Calu3 (cell line): Measurements from ENCODE around the gene COL6A3. TPM values are rescaled to one million over a fixed set of nuclear protein-coding genes. Genes with fewer than 3 reads are reported as not detected.
A peak's percentile ranks its signal among the peaks of the same experiment; 100 is the strongest.

Experiments used
- BruUV-seq: library from RNA; stranded (reverse); fragments of 400-500 nt; replicated peaks from 2 replicates; lab custom pipeline; 2021; lab: Mats Ljungman, UMichigan
- CTCF ChIA-PET: fragments of 300-600 bp; sonication (Branson Sonifier 250); formaldehyde crosslinking; loops from one replicate; lab custom pipeline; 2022; ENCODE audit warnings: antibody characterized with exemption; lab: Charles Lee
- DNase-seq: peaks from one replicate; pipeline ENCODE4 v3.0.0; 2022
- H3K27ac Mint-ChIP-seq: one replicate; pipeline ENCODE4 v1.8.0; 2022; ENCODE audit warnings: mixed read lengths; ENCODE audit not compliant: unreplicated experiment
- H3K27me3 Mint-ChIP-seq: one replicate; pipeline ENCODE4 v1.8.0; 2022; ENCODE audit warnings: mixed read lengths; ENCODE audit not compliant: unreplicated experiment
- H3K36me3 Mint-ChIP-seq: one replicate; pipeline ENCODE4 v1.8.0; 2022; ENCODE audit warnings: mild to moderate bottlenecking, moderate library complexity, mixed read lengths; ENCODE audit not compliant: insufficient read depth, unreplicated experiment
- H3K4me1 Mint-ChIP-seq: one replicate; pipeline ENCODE4 v1.8.0; 2022; ENCODE audit warnings: mild to moderate bottlenecking, low read depth, mixed read lengths; ENCODE audit not compliant: unreplicated experiment
- H3K4me3 Mint-ChIP-seq: one replicate; pipeline ENCODE4 v1.8.0; 2022; ENCODE audit warnings: mild to moderate bottlenecking, low read depth, moderate library complexity, mixed read lengths; ENCODE audit not compliant: unreplicated experiment
- H3K9me3 Mint-ChIP-seq: one replicate; pipeline ENCODE4 v1.8.0; 2022; ENCODE audit warnings: low read depth, mixed read lengths; ENCODE audit not compliant: unreplicated experiment
- intact Hi-C: fragments of 100-400 bp; cut with micrococcal nuclease; formaldehyde crosslinking; loops from one replicate; pipeline ENCODE4 v1.10.0; 2022; ENCODE audit not compliant: unreplicated experiment
- total RNA-seq: library from RNA; stranded (reverse); gene quantifications from 2 replicates; pipeline ENCODE4 v1.2.3, GENCODE V29; 2022
- TF ChIP-seq, protein P1 (sequence below): fragments of 200-600 bp; IDR thresholded peaks from one replicate; pipeline ENCODE4 v1.8.0; 2022; ENCODE audit warnings: antibody characterized with exemption; ENCODE audit not compliant: unreplicated experiment

The COL6A3 gene
- total RNA-seq, 1 experiment from 2014 or later, result 0.07 TPM

DNA sequence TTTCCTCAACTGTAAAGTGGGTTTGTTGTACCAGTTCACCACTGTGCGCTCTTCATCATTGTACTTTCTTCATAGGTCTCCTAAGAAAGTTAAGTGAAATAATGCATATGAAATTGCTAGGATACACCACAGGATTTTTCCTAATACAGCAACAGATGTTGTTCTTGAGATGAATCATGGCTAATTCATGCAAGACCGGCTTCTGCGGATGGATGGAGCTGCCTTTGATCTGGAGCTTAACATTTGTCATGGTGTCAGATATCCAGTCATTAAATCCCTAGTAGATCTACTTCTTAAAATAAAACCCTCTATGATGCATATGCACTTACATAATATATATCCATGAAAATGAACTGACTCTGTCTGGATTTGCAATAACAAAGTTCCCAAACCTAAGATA, 114.1 kb downstream of the COL6A3 start:
- TF ChIP-seq, protein P1, sequence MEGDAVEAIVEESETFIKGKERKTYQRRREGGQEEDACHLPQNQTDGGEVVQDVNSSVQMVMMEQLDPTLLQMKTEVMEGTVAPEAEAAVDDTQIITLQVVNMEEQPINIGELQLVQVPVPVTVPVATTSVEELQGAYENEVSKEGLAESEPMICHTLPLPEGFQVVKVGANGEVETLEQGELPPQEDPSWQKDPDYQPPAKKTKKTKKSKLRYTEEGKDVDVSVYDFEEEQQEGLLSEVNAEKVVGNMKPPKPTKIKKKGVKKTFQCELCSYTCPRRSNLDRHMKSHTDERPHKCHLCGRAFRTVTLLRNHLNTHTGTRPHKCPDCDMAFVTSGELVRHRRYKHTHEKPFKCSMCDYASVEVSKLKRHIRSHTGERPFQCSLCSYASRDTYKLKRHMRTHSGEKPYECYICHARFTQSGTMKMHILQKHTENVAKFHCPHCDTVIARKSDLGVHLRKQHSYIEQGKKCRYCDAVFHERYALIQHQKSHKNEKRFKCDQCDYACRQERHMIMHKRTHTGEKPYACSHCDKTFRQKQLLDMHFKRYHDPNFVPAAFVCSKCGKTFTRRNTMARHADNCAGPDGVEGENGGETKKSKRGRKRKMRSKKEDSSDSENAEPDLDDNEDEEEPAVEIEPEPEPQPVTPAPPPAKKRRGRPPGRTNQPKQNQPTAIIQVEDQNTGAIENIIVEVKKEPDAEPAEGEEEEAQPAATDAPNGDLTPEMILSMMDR, result no peak
- CTCF ChIA-PET, result no interaction called here
- no peak overlapping the region for H3K4me3 Mint-ChIP-seq
- H3K4me1 Mint-ChIP-seq, result peaks cover 29% of the 10 kb centered on the region
- peaks cover 7% of the 10 kb centered on the region for H3K36me3 Mint-ChIP-seq
- DNase-seq, result no peak
- peaks cover 13% of the 10 kb centered on the region for H3K27me3 Mint-ChIP-seq
- intact Hi-C loops, result no loop called here
- peaks cover 9% of the 10 kb centered on the region for H3K9me3 Mint-ChIP-seq
- no peak overlapping the region for H3K27ac Mint-ChIP-seq
- no TSS peak for BruUV-seq

DNA sequence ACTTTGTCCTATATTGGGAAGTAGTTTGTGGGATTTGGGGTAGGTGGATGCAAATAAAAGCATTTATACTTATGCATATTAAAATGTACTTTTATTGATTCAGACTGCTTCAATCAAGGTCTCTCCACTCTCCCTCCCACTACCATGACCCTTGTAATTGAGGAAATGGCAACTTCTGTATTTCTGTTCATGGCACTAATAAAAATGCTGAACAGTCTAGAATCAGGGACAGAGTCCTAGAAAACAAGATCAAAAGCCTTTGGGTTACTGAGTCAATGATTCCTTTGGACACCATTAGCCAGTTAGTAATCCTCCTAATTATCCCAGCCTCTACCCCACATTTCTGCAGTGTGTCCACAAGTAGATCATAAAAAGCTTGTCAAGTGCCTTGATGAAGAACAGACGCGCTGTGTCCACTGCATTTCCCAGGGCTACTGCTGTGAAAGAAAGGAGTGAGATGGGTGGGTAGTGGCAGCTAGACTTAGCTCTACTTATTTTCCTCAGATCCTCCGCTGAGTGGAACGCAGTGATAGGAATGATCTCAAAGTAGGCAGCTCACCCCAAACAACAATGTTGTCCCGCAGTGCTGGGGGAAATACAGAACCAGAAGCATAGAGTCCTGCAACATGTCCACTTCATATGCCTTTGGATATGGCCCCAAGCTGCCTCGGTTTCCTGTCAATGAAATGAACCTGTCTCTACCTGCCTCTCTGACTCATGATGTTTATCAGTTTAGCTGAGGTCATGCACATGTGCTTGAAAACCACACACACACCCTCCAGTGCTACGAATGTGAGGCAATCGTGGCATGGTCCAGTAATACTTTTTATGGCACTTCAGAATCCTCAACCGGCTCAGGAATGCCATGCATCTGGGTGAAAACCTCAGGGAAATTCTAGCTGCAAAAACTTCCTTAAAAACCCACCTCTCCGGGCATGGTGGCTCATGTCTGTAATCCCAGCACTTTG, 115.5 kb downstream of the COL6A3 start:
- Mint-ChIP-seq H3K4me3 (no peak overlapping the region), H3K27ac (peak overlapping the region; percentile 29), H3K9me3 (peaks cover 6% of the 10 kb centered on the region), H3K36me3 (peaks cover 7% of the 10 kb centered on the region), H3K27me3 (peaks cover 13% of the 10 kb centered on the region), H3K4me1 (peaks cover 32% of the 10 kb centered on the region)
- no TSS peak for BruUV-seq
- CTCF ChIA-PET, result interaction anchor here (1.3 kb wide), 1 partner anchor 71 kb away, joined by 3 read pairs; no protein-coding TSS in a partner anchor
- TF ChIP-seq, protein P1, result no peak
- peak; percentile 71 for DNase-seq
- intact Hi-C loops, result no loop called here

GRCh38 chr2:237297421-237298150, 116.4 kb downstream of the COL6A3 start:
- Mint-ChIP-seq H3K27ac (no peak overlapping the region), H3K4me3 (no peak overlapping the region), H3K27me3 (peaks cover 13% of the 10 kb centered on the region), H3K4me1 (peaks cover 32% of the 10 kb centered on the region), H3K36me3 (peaks cover 7% of the 10 kb centered on the region), H3K9me3 (peaks cover 2% of the 10 kb centered on the region)
- TF ChIP-seq, protein P1, result no peak
- no peak for DNase-seq
- BruUV-seq, result no TSS peak
- intact Hi-C loops, result no loop called here
- CTCF ChIA-PET, result interaction anchor here (1.3 kb wide), 1 partner anchor 70 kb away, joined by 3 read pairs; no protein-coding TSS in a partner anchor

- no peak for DNase-seq
- no TSS peak for BruUV-seq
- Mint-ChIP-seq H3K27ac (no peak overlapping the region), H3K4me3 (no peak overlapping the region), H3K4me1 (peaks cover 32% of the 10 kb centered on the region), H3K9me3 (no peaks in the 10 kb centered on the region), H3K36me3 (peaks cover 7% of the 10 kb centered on the region), H3K27me3 (peaks cover 13% of the 10 kb centered on the region)
- intact Hi-C loops, result no loop called here
- CTCF ChIA-PET, result interaction anchor here (0.7 kb wide), 1 partner anchor 42 kb away, joined by 5 read pairs; no protein-coding TSS in a partner anchor
- TF ChIP-seq, protein P1, result no peak
These were observed 117.2 kb downstream of the COL6A3 start for GRCh38 chr2:237296756-237297155.
